GM19468 (cell line): ENCODE data around the gene GSE1.

Experiments
- ATAC-seq: cut with Tn5 transposase; IDR thresholded peaks from one replicate; pipeline ENCODE4 v1.9.1; 2021; ENCODE audit warnings: mild to moderate bottlenecking, moderate library complexity, moderate number of reproducible peaks; ENCODE audit not compliant: unreplicated experiment; ENCODE audit errors: extremely low read depth

GSE1 gene

DNA sequence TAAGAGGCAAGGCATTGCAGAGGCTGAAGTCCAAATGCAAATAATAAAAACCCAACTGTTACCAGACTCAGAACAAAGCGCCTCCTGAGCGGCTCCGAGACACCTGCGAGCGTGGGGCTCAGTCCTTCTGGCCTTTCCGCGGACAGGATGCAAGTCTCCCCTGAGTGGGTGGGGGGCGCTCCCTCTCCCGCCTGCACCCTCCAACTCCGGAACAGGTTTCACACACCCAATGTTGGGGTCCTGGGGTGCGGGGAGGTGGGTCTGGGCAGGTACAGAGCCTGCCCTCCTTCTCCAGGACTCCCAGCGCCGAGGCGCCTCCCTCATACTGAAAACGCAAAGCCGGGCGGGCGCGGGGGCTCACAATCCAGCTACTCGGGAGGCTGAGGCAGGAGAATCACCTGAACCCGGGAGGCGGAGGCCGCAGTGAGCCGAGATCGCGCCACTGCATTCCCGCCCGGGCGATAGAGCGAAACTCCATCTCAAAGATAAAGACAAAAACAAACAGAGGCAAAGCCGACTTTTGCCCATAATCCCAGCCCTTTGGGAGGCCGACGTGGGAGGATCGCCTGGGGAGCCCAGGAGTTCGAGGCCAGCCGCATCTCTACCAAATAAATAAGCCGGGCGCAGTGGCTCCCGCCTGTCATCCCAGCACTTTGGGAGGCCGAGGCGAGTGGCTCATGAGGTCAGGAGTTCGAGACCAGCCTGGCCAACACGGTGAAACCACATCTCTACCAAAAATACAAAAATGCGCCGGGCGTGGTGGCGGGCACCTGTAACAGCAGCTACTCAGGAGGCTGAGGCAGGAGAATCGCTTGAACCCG is 74.7 kb downstream of the GSE1 start:
- ATAC-seq = no peak

DNA sequence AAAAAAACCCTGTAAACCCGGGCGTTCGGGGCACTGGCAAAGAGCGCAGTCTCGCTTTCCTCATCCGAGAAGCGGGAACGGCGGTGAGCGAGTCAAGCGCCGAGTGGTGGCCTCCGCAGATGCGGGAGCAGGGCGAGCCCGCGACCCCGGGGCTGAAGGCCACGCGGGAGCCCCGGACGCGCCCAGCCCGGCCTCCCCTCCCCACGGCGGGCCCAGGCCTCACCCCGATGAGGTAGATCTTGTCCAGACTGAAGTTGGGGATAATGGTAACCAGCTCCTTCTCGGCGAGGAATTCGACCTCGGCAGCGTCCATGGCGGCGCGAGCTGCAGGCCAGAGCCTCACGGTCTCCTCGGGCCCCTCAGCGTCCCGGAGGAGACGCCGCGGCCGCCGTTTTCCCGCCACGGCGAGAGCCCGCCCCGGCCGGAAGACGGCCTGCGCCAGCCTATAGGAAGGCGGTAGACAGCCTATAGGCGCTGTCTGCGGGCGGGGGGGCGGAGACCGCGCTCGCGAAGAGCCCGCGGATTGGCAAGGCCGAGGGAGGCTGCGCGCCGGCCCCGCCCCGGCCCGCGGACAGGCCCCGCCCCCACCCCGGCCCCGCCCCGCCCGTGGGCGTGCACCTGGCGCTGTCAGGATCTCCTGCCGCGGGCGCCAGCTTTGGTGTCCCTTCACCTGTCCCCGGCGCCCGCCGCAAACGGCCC is 75.6 kb downstream of the GSE1 start, which contains the start of gene GINS2:
Gene GINS2 (minus strand): TSS at position 369 of the 699 bp plus-strand sequence. CDS start 56 bp downstream, at position 313.
- ATAC-seq = peak; percentile 85

DNA sequence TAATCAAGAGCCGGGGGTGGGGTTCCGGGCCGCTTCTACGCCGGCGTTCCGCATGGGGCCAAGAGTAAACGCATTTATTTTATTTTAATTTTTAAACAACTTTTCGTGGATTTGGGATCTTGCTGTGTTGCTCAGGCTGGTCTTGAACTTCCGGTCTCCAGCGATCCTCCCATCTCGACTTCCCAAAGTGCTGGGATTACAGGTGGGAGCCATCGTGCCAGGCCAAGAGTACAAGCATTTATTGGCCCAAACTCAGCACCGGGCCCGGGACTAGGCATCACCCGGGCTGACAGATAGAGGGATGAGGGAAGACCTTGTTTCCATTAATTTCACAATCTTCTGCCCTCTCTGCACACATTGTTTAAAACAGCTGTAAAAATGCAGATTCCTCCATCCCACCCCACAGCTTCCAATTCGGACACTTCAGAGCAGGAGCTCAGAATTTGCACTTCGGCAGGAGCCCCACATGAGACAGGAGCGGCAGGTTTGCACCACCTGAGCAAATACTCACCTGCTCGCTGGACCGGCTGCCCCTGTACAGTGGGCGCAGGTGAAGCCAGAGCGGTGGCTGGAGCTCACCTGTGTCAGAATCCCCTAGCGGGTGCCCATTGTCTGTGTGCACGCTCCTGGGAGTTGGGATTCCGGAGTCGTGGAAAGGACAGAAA is 76.3 kb downstream of the GSE1 start:
- ATAC-seq = no peak

DNA sequence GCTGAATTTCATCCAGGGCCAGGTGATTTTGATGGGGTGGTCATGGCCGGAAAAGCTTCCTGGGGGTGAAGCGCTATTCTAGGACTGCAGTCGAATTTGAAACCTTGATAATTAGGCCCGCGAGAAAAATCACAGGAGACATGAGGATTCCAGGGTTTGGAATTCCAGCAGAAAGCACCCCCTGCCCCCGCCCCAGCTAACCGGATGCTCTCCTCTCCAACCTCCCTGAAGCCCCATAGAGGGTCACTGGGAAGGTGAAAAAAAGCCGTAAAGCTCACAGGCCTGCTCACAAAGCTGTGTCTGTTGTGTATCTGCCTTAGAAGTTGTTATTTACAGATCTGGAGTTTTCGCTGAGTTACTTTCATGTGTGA is 76.8 kb downstream of the GSE1 start:
- ATAC-seq = no peak

DNA sequence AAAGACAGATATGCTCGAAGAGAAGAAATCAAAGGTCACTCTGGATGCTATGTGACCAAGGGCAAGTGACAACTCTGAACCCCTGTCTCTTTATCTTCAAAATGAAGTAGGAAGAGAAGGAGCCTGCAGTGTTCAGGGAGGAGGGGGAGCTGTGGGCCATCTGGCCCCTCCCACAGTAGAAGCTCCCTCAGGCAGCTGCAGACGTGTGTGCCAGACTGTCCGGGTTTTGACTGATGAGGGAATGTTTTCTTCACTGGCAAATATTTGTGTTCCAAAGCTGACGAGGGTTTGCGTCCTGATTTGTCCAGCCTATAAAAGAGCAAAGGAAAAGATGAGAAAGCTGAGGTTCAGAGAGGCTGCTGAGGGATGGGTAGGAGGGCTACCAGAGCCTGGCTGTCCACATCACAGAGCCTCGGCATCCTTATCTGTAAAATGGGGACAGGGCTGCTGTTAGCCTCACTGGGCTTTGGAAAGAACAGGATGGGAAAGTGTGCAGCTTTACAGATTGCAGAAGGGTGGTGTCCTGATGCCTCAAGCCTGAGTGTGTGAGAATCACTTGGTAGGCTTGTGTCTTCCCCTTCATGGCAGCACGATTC is 77.4 kb downstream of the GSE1 start:
- ATAC-seq = no peak

DNA sequence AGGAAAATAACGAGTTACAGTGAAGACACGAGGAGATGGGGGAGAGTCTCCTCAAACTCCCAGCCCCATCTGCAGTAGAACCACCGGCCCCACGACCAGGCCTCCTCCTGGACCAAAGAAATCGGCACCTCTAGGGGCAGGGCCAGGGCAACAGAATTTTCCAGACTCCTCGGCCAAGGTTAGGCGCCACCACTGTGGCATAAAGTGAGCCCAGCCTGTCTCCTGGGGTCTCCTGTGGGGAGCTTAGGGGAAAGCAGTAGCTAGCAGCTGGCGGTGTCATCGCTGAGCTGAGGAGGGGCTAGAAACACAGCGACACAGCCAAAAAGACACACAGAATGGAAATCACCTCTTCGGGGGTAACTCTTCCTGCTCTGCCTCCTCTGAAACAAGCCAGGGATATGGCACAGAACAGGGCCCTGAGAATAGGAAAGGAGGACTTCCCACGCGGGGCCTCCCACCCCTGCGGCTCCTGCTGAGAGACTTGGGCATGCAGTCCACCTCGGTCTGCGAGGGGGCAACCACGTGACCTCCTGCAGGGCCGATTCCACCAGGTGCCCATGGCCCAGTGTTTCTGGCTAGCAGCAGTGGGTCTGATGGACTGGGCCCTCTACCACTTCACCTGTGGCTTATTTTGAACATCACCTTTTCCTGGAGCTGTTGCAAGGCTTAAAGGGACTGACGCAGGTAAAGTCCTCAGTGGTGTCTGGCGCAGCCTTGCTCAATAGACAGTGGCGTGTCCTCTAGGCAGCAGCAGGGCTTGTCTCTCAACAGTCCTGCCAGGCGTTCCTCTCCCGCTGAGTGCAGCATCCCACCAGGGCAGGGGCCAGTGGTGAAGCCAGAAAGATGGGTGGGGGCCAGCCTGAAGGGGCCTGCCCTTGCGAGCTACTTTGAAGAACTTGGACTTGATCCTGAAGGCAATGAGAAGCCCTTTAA is 82.3 kb downstream of the GSE1 start:
- ATAC-seq = no peak

DNA sequence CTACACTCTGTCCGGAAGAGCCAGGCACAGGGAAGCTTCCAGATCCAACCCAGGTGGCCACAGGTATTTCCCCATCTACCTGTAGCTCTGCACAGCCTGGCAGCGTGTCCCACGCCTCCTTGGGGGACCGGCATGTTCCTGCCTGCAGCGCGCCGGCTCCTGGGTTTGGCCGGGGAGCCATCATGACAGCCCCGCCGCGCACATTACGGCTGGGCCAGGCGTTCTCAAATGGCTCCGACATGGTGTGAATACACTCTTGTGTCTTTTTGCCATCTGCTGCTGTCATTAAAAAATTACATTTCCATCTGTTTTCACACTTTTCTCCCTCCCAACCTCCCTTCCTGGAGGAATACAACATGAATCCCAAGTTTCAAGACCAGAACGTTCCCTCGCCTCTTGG is 83.7 kb downstream of the GSE1 start:
- no peak for ATAC-seq

DNA sequence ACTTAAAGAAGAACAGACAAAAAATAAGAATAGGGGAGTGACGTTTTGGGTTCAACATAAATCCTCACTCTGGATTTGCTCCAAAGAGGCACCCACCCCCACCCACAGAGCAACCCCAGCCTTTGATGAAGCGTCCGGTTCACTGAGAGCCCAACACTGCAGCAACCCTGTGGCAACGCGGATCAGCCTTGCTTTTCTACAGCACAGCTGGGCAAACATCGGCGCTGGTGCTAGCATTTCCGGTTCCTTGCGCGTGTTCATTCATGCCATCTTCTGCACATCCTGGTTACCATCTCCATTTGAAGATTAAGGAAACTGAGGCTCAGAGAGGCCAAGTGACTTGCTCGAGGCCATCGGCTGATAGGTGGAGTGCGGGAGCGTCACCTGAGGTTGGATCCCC is 84.3 kb downstream of the GSE1 start:
- no peak for ATAC-seq

DNA sequence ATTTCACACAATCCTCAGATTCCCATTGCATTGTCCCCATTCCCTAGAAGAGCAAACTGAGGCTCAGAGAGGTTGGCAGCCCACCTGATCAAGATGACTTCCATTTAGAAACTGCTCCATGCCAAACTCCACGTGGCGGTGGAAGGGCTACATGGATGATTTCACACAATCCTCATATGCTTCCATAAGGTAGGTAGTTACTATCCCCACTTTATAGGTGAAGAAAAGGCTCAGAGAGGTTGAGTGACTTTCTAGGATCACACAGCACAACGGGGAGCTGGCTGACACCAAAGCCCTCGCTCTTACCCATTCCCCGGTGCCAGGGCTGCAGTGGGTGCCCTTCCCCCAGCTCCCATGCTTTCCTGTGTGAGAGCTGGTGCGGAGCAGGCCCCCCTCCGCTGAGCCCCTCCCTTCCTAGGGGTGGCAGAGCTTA is 85.4 kb downstream of the GSE1 start:
- ATAC-seq = no peak

DNA sequence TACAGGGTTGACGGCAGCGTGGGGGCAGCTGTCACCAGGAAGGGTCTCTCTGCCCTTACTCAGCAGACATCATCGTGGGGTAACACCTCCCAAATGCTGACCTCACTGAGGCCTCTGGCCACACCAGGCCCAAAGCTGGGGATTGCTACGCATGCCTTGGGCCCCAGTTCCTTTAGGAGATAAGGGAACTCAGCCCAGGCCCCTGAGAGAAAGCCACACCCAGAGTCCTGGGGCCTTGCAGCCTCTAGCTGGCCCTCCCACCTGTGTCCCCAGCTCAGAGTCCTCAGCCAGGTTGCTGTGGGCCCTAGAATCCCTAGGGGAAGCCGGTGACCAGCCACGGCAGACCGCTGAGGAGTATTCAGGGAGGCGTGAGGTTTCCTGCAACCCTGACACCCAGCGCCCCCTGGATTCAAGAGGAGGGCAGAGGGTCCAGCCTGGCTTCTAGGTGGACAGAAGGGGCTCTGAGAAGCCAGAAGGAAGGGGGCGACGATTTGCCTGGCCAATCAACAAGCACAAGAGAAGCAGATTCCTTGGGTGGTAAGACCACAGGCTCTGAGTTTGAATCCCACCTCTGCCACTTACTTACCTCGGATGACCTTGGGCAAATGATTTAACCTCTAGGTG is 85.9 kb downstream of the GSE1 start:
- ATAC-seq = no peak

DNA sequence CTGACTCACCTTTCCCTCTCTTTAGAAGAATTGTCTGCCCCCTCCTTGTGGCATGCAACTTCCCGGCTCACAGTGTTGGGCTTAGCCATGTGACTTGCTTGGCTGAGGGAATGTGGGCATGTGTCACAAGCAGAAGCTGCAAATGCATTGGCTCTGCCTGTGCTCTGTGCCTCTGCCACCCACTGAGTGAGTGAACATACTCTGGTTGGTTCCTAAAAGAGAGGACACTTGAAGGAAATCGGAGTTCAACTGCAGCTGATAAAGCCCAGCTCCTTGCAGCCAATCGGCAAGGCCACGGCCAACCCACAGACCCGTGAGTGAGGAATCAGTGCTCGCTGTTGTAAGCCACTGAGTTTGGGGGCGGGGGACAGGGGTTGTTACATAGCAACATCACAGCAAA is 86.5 kb downstream of the GSE1 start:
- ATAC-seq = no peak

DNA sequence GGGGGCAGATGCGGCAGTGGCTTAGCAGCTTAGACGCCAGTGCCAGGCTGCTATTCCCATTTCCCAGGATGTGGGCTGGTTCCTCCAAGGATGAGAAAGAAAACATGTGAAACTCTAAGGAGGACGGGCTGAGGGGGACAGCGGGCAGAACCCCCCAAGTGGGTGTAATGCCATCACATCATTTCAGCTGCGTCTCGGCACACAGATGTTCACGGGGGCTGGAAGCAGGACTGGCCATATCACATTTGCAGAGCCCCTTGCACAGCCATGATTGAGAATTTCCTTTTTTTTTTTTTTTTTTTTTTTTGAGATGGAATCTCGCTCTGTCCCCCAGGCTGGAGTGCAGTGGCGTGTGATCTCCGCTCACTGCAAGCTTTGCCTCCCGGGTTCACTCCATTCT is 90.9 kb downstream of the GSE1 start:
- no peak for ATAC-seq

DNA sequence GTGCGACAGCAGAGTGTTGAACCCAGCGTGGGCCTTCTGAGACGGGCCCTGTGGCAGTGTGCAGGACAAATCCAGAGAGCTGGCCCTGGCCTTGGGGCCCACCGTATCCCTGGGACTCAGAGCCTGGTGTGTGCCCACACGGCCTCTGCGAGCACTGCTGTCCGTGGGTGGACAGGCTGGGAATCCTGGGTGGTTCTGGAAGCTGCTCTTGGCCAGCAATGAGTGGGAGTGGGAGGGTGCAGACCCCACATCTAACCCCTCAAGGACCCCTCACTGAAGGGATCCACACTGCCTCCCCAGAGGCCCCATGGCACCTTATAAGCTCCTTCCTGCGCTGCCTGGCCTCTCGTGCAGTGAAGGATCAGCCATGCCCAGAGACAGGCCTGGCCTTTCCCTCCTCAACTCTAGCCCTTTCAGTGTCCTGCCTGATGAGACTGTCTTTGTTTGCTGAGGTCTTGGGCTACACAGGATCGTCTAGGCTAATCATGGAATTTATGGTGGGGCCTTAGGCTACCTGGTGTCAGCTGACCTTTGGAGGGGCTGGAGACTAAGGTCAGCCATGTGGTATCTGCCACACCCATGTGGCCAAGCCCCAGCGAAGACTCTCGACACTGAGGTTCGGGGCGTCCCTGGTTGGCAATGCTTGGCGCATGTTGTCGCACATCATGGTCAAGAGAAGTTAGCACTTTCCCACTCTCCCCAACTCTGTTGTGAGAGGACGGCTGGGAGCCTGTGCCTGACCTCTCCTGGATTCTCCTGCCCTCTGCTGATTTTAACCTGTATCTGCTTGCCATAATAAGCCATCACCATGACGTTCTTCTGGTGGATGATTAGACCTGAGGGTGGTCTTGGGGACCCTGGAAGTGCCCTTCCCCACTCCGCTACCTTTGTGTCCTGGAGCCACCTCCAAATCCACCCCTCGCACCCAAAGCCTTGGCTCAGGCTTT is 92.1 kb downstream of the GSE1 start:
- ATAC-seq = no peak

DNA sequence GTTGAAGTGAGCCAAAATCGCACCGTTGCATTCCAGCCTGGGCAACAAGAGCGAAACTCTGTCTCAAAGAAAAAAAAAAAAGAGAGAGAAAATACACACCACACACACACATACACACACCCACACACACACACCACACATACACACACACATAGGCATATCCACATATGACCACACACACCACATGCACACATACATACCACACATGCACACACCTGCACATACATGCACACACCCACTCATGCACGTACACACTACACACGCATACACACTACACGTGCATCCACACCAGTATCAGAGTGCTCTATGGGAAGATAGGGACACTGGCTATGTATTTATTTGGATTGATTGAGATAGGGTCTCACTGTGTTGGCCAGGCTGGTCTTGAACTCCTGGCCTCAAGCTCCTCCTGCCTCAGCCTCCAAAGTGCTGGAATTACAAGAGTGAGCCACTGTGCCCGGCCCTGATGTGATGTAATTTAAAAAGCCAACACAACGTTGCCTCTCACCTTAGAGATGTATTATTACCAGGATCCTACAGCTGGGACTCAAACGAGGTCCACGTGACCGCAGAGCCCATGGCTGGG is 93.4 kb downstream of the GSE1 start:
- no peak for ATAC-seq

DNA sequence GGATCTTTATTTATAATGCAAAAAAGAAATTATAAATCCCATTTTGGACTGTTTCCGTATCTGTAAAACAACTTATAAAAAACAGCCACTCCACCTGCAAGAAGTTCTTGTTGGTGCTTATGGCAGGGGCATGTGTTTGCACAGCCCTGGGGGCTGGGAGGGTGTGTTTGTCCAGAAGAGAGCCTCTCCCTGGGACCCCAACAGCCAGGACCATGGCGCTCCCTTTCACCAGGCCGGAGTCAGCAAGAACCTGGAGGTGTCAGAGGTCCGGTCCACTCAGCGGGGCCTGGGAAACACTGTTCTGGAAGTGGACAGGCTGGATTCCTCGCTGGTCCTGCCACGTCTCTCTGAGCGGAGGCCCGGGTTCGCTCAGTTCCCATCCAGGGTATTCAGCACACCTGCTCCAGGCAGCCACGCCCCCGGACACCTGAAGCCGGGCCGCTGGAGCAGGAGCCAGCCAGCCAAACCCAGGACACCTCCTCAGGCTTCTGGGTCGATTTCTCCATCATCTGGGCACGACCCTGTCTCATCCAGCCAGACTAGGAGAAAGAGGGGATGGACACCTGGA is 94.5 kb downstream of the GSE1 start:
- no peak for ATAC-seq

DNA sequence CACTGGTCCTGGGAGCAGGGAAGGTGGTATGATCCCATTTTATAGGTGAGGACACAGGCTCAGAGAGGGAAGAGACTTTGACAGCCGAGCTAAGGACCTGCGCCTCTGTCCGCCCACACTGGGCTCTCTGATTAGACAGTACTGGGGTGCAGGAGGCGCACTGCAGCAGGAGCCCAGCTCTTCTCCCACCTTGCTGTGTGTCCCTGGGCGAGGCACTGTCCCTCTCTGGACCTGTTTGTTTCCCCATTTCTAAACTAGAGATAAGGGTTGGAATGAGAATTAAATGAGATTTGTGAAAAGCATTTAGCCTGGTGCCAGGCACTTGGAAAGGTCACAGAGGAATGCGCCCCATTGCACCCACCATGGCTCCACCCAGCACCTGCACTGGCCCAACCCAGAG is 95.2 kb downstream of the GSE1 start:
- ATAC-seq = no peak

DNA sequence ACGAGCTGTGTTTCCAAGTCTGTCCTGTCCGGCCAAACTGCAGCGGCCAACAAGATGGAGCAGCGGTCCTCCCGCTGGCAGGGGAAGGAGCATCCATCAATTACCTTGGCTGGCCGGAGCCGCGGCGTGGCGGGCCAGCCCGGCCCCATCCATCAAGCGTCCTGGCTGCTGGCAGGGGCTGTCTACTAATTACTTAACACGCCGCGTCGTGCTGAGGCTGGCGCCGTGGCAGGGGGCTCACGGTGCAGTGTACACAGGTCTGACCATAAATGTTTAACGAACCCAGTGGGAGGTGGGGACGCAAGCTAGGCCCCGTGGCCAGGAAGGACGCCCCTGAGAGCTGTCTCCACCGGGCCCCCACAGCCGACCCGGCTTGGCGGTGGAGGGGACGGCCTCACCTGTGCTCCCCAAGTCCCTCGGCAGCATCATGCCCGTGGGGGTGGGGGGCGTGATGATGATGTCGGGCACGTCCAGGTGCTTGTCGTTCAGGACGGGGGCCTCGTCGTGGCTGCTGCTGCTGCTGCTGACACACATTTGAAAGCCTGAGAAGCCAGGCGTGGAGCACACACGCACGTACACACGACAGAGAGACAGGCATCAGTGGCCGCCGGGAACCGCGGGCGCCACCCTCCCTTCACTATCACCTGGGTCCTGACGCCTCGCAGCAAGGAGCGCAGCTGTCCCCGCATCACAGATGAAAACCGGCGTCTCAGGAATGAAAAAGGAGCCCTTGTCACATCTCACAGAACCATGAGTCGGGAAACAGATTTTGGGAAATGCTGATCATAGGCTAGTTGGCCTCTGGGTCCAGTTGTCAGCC is 96.9 kb downstream of the GSE1 start:
- ATAC-seq = no peak
